ENCODE data around the gene TLCD3B.

Gene TLCD3B

GRCh38 chr16:30004811-30005242 is 26.2 kb downstream of the TLCD3B start:
- DNase-seq (ENCODE audit: low spot score): no peak

GRCh38 chr16:30004424-30004776 is 26.7 kb downstream of the TLCD3B start:
- no peak for DNase-seq (ENCODE audit: low spot score)

GRCh38 chr16:30003670-30004423 is 27.2 kb downstream of the TLCD3B start:
- no peak for DNase-seq (ENCODE audit: low spot score)

GRCh38 chr16:30002614-30003346 is 28.3 kb downstream of the TLCD3B start:
- DNase-seq (ENCODE audit: low spot score): no peak

- peak; percentile 60 for DNase-seq (ENCODE audit: low spot score)
Measured at GRCh38 chr16:30000735-30001631, 30.1 kb downstream of the TLCD3B start.

GRCh38 chr16:29999605-30000004 is 31.5 kb downstream of the TLCD3B start:
- no peak for DNase-seq (ENCODE audit: low spot score)

- no peak for DNase-seq (ENCODE audit: low spot score)
Measured at GRCh38 chr16:29996766-29997250, 34.3 kb downstream of the TLCD3B start.

- DNase-seq (ENCODE audit: low spot score): peak; percentile 99
Measured at GRCh38 chr16:29995911-29996765, 34.9 kb downstream of the TLCD3B start, which contains the start of gene INO80E. Gene INO80E (plus strand): TSS chr16:29996241. CDS start chr16:29996311, 70 bp downstream.

GRCh38 chr16:29995324-29995910 is 35.7 kb downstream of the TLCD3B start, which contains the start of gene HIRIP3:
Gene HIRIP3 (minus strand): TSS chr16:29995617. CDS start chr16:29995605, 12 bp downstream.
- DNase-seq (ENCODE audit: low spot score): peak; percentile 93

GRCh38 chr16:29994600-29995323 is 36.3 kb downstream of the TLCD3B start:
- peak; percentile 60 for DNase-seq (ENCODE audit: low spot score)

GRCh38 chr16:29993903-29994599 is 37.0 kb downstream of the TLCD3B start:
- no peak for DNase-seq (ENCODE audit: low spot score)

- DNase-seq (ENCODE audit: low spot score): peak; percentile 46
Measured at GRCh38 chr16:29993191-29993902, 37.7 kb downstream of the TLCD3B start.

- no peak for DNase-seq (ENCODE audit: low spot score)
Measured at GRCh38 chr16:29992344-29992967, 38.6 kb downstream of the TLCD3B start.

GRCh38 chr16:29991571-29991904 is 39.5 kb downstream of the TLCD3B start:
- no peak for DNase-seq (ENCODE audit: low spot score)

GRCh38 chr16:29990883-29991570 is 40.0 kb downstream of the TLCD3B start:
- no peak for DNase-seq (ENCODE audit: low spot score)

GRCh38 chr16:29990034-29990433 is 41.0 kb downstream of the TLCD3B start:
- no peak for DNase-seq (ENCODE audit: low spot score)

GRCh38 chr16:29989111-29989858 is 41.8 kb downstream of the TLCD3B start:
- DNase-seq (ENCODE audit: low spot score): no peak

All from left forelimb (tissue), 1 donor.